ENCODE data around the gene ASGR2.
"Not testable (repeated sequence)": the region's sequence is repeated elsewhere in the genome, so short reads cannot be mapped to it uniquely, and the experiment has no call there.

DNA sequence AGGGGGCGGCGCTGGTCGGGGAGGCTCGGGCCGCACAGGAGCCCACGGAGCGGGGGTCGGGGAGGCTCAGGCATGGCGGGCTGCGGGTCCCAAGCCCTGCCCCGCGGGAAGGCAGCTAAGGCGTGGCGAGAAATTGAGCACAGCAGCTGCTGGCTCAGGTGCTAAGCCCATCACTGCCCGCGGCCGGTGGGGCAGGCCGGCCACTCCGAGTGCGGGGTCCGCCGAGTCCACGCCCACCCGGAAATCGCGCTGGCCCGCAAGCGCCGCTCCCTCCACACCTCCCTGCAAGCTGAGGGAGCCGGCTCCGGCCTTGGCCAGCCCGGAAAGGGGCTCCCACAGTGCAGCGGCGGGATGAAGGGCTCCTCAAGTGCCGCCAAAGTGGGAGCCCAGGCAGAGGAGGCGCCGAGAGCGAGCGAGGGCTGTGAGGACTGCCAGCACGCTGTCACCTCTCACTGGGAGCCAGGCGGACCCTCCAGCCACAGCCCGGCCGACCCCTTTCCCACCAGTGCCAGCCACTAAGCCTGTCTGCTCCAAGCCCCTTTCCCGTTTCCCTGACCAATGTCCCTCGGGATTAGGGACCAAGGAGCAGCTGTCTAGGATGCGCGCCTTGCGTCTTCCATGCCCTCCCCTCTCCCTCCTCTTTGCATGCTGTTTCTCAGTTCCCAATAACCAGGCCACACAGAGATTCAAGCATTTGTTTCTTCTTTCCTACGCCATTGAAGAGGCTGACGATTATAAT, 13.8 kb downstream of the ASGR2 start:
- TF ChIP-seq SMC3 (IDR thresholded peaks at IDR 0.05); KDM1A (IDR thresholded peaks at IDR 0.05; ENCODE audit: low read depth); POLR2AphosphoS2 (conservative IDR thresholded peaks at IDR 0.05; ENCODE audit: low read length); POLR2A (IDR thresholded peaks at IDR 0.05; ENCODE audit: low read length); PBX3 (IDR thresholded peaks at IDR 0.05); REST (IDR thresholded peaks at IDR 0.05); KDM5A (IDR thresholded peaks at IDR 0.05); JUNB (IDR thresholded peaks at IDR 0.05); CHD2 (IDR thresholded peaks at IDR 0.05; ENCODE audit: low read length, partially characterized antibody); ESRRA (IDR thresholded peaks at IDR 0.05; ENCODE audit: borderline replicate concordance, low read length); SREBF2 (IDR thresholded peaks at IDR 0.05): not testable (repeated sequence)
- TF ChIP-seq, protein P1, sequence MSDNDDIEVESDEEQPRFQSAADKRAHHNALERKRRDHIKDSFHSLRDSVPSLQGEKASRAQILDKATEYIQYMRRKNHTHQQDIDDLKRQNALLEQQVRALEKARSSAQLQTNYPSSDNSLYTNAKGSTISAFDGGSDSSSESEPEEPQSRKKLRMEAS (IDR thresholded peaks at IDR 0.05): not testable (repeated sequence)
- TF ChIP-seq, protein P2, sequence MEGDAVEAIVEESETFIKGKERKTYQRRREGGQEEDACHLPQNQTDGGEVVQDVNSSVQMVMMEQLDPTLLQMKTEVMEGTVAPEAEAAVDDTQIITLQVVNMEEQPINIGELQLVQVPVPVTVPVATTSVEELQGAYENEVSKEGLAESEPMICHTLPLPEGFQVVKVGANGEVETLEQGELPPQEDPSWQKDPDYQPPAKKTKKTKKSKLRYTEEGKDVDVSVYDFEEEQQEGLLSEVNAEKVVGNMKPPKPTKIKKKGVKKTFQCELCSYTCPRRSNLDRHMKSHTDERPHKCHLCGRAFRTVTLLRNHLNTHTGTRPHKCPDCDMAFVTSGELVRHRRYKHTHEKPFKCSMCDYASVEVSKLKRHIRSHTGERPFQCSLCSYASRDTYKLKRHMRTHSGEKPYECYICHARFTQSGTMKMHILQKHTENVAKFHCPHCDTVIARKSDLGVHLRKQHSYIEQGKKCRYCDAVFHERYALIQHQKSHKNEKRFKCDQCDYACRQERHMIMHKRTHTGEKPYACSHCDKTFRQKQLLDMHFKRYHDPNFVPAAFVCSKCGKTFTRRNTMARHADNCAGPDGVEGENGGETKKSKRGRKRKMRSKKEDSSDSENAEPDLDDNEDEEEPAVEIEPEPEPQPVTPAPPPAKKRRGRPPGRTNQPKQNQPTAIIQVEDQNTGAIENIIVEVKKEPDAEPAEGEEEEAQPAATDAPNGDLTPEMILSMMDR (IDR thresholded peaks at IDR 0.05): not testable (repeated sequence)

Measured in A549 (cell line).